Measurements from ENCODE around the gene B3GALT5. TPM values are rescaled to one million over a fixed set of nuclear protein-coding genes. Genes with fewer than 3 reads are reported as not detected.

B3GALT5 gene
- polyA plus RNA-seq, 1 donor (not counting 4 experiments of a cell fraction or from before 2014, with no cell fraction given), result not detected

DNA sequence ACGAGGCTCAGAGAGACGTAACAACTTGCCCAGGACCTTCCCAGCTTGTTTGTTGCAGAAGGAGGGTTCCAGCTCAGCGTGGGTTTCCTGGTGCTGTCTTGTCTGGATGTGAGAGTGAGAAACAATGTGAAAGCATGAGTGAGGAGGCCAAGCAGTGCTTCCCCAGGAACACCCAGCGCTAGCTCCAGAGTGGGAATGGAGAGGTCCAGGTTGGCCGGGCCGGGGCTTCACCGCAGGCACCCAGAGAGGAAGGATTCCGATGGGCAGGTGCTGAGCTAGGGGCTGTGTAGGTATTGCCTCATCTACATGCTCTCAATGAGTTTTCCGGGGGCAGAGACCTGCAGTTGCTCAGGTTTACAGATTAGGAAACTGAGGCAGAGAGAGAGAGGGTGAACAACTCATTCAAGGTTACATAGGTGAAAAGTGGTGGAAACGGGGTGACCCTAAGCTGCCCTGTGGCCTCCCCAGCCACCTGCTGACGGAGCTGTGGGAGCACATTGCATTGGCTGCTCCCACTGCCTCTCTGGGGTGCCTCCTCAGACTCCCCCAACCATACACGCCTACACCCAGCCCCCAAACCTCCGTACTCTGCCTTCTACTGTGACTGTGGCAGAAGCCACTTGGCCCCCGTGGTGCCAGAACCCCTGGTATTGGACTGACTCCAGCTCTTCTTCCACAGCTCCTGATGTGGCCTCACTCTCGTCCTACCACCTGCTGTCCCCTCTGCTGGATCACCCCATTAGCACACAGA is 51.2 kb downstream of the B3GALT5 start:
- DNase-seq (ENCODE audit: low read depth, low spot score) (no peak), FAIRE-seq (no peak)
- Histone ChIP-seq H2AFZ (ENCODE audit: control insufficient read depth, low read length) (no peak overlapping the region), H3K27ac (ENCODE audit: control insufficient read depth, insufficient read depth, low read length) (no peak overlapping the region), H3K36me3 (ENCODE audit: control insufficient read depth in 2 of 2, extremely low read depth in 1 of 2, insufficient read depth in 2 of 2, low read length in 2 of 2) (no peaks in the 10 kb centered on the region), H3K79me2 (ENCODE audit: control insufficient read depth, insufficient read depth, low read length) (no peaks in the 10 kb centered on the region), H3K9me3 (ENCODE audit: control insufficient read depth, low read depth, low read length) (peaks cover 13% of the 10 kb centered on the region), H3K4me3 (ENCODE audit: control insufficient read depth in 2 of 3, extremely low read depth in 1 of 3, insufficient read depth in 2 of 3, low read depth in 1 of 3, low read length in 3 of 3) (no peak overlapping the region), H3K4me2 (ENCODE audit: control insufficient read depth, extremely low read depth, insufficient read depth, low read depth, low read length) (no peak overlapping the region), H3K27me3 (ENCODE audit: control insufficient read depth, extremely low read depth, insufficient read depth, low read length) (no peaks in the 10 kb centered on the region), H3K9me1 (ENCODE audit: control insufficient read depth, extremely low read depth, insufficient read depth, low read length) (no peaks in the 10 kb centered on the region), H3K9ac (ENCODE audit: control insufficient read depth, extremely low read depth, insufficient read depth, low read length) (no peak overlapping the region), H3K4me1 (ENCODE audit: control insufficient read depth, extremely low read depth, insufficient read depth, low read length) (no peaks in the 10 kb centered on the region), H4K20me1 (ENCODE audit: control insufficient read depth, extremely low read depth, insufficient read depth, low read length) (no peaks in the 10 kb centered on the region)
- dilution Hi-C loops (cut with MboI; ENCODE audit: extremely low pct_ligation_motif_present, low sequenced_read_pairs), result no loop called here
- TF ChIP-seq, protein P1, sequence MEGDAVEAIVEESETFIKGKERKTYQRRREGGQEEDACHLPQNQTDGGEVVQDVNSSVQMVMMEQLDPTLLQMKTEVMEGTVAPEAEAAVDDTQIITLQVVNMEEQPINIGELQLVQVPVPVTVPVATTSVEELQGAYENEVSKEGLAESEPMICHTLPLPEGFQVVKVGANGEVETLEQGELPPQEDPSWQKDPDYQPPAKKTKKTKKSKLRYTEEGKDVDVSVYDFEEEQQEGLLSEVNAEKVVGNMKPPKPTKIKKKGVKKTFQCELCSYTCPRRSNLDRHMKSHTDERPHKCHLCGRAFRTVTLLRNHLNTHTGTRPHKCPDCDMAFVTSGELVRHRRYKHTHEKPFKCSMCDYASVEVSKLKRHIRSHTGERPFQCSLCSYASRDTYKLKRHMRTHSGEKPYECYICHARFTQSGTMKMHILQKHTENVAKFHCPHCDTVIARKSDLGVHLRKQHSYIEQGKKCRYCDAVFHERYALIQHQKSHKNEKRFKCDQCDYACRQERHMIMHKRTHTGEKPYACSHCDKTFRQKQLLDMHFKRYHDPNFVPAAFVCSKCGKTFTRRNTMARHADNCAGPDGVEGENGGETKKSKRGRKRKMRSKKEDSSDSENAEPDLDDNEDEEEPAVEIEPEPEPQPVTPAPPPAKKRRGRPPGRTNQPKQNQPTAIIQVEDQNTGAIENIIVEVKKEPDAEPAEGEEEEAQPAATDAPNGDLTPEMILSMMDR (optimal IDR thresholded peaks at IDR 0.05 in 1 of 3, IDR thresholded peaks at IDR 0.05 in 1 of 3, conservative IDR thresholded peaks at IDR 0.05 in 1 of 3; ENCODE audit: extremely low read depth in 1 of 3, insufficient read depth in 2 of 3, low read length in 3 of 3), result no peak
- TF ChIP-seq EZH2 (IDR thresholded peaks at IDR 0.05; ENCODE audit: low read length), result no peak

- H3K9me1 ChIP-seq (ENCODE audit: control insufficient read depth, extremely low read depth, insufficient read depth, low read length), result no peaks in the 10 kb centered on the region
- no peaks in the 10 kb centered on the region for H3K79me2 ChIP-seq (ENCODE audit: control insufficient read depth, insufficient read depth, low read length)
- FAIRE-seq (no peak), DNase-seq (ENCODE audit: low read depth, low spot score) (no peak)
- H3K9me3 ChIP-seq (ENCODE audit: control insufficient read depth, low read depth, low read length), result peaks cover 13% of the 10 kb centered on the region
- no peak overlapping the region for H2AFZ ChIP-seq (ENCODE audit: control insufficient read depth, low read length)
- H3K9ac ChIP-seq (ENCODE audit: control insufficient read depth, extremely low read depth, insufficient read depth, low read length), result no peak overlapping the region
- no peaks in the 10 kb centered on the region for H3K36me3 ChIP-seq (ENCODE audit: control insufficient read depth in 2 of 2, extremely low read depth in 1 of 2, insufficient read depth in 2 of 2, low read length in 2 of 2)
- no peak overlapping the region for H3K4me3 ChIP-seq (ENCODE audit: control insufficient read depth in 2 of 3, extremely low read depth in 1 of 3, insufficient read depth in 2 of 3, low read depth in 1 of 3, low read length in 3 of 3)
- H3K4me1 ChIP-seq (ENCODE audit: control insufficient read depth, extremely low read depth, insufficient read depth, low read length), result no peaks in the 10 kb centered on the region
- TF ChIP-seq EZH2 (IDR thresholded peaks at IDR 0.05; ENCODE audit: low read length), result no peak
- TF ChIP-seq, protein P1 (optimal IDR thresholded peaks at IDR 0.05 in 1 of 3, IDR thresholded peaks at IDR 0.05 in 1 of 3, conservative IDR thresholded peaks at IDR 0.05 in 1 of 3; ENCODE audit: extremely low read depth in 1 of 3, insufficient read depth in 2 of 3, low read length in 3 of 3), result no peak
- H3K4me2 ChIP-seq (ENCODE audit: control insufficient read depth, extremely low read depth, insufficient read depth, low read depth, low read length), result no peak overlapping the region
- no peaks in the 10 kb centered on the region for H4K20me1 ChIP-seq (ENCODE audit: control insufficient read depth, extremely low read depth, insufficient read depth, low read length)
- no peaks in the 10 kb centered on the region for H3K27me3 ChIP-seq (ENCODE audit: control insufficient read depth, extremely low read depth, insufficient read depth, low read length)
- H3K27ac ChIP-seq (ENCODE audit: control insufficient read depth, insufficient read depth, low read length), result no peak overlapping the region
- dilution Hi-C loops (cut with MboI; ENCODE audit: extremely low pct_ligation_motif_present, low sequenced_read_pairs), result no loop called here
Observed at GRCh38 chr21:39664586-39664985, 51.8 kb downstream of the B3GALT5 start.
